Tracheal epithelial cell (primary cell): ENCODE data around the gene CDC73. TPM values are rescaled to one million over a fixed set of nuclear protein-coding genes. Genes with fewer than 3 reads are reported as not detected.

ENCODE experiments used
- total RNA-seq: library from RNA; depleted of rRNA; stranded (reverse); fragments of >200 nt; gene quantifications from 2 replicates; pipeline ENCODE4 v1.2.1, GENCODE V29; 2014

Gene CDC73
- total RNA-seq = 11.5 and 16.9 TPM in 2 replicates

DNA sequence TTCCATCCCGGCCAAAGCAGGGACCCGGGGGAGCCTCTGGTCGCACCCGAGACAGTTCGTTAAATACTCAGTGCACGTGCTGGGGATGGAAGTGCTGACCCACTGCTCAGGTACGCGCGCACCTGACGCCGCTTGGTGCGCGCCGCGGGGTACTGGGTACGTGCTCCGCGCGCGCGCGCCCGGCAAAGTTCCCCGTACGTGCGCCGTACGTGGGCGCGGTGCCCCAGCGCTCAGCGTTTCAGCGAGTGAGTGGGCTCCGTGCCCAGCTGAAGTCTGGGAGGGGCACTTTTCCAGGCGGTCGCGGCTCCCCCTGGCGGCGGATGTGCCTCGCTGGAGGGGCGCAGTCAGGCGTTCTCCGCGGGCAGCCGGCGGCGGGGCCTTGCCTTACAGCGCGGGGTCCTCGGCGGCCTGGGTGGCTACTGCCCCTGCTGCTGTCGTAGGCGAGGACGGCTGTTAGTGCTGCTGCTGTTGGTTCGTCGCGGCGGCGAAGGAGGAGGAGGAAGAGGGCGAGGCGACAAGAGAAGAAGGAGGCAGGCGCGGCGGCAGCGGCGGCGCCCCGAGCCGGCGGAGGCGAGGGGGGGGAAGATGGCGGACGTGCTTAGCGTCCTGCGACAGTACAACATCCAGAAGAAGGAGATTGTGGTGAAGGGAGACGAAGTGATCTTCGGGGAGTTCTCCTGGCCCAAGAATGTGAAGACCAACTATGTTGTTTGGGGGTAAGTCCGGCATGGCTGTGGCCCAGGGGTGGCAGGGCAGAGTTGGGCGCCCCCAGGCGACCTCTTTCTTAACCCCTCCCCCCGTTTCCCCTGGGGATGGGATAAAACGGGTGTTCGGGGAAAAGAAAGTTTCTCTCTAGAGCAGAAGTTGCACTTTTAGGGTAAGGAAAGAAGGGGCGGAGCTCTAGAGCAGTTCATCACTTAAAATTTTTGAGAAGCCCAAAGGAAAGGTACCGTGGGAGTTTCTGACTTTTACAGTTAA, at the start of gene CDC73:
TSS of gene CDC73 (plus strand) at position 416 of the 978 bp plus-strand sequence. CDS start at position 586, 170 bp downstream.

DNA sequence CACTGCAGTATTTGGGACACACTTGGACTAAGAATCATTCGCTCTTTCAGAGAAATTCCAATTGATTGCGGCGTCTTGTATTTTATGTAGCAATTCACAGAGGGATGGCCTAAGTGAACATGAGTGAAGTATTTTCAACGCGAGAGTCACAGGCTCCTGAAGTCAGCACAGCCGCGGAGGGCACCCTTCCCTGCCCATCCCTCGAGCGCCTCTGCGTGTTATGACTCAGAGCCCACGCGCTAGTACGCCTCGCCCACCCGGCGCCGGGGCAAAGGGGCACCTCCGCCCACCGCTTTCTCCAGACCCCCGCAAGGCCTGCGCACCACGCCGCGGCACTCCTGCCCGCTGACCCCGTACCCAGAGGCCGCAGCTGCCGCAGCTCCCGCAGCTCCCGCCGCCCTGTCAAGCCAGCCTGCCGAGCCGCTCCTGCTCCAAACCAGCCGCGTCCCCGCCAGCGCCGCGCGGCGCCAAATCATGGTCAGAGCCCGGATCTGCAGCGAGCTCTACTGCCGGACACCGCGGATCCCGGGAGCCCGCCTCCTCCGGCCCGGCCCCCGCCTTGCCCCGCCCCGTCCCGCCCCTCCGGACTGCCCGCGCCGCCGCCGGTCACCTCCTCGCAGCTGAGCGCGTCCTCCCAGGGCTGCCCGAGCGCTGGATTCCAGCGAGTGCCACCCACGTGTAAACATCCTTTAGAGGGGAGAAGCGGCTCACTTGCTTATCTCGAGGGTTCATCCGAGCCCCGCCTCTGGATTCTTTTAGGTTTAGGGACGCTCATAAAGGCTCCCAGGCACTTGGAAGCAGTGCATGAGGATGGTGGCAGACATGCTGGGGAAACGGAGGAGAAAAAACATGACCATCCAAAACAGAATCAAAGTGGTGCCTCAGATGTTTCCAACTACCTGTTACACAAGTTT, 16.7 kb upstream of the CDC73 start, which contains the start of gene GLRX2:
TSS of gene GLRX2 (minus strand) at position 508 of the 914 bp plus-strand sequence. CDS start at position 476, 32 bp downstream.

DNA sequence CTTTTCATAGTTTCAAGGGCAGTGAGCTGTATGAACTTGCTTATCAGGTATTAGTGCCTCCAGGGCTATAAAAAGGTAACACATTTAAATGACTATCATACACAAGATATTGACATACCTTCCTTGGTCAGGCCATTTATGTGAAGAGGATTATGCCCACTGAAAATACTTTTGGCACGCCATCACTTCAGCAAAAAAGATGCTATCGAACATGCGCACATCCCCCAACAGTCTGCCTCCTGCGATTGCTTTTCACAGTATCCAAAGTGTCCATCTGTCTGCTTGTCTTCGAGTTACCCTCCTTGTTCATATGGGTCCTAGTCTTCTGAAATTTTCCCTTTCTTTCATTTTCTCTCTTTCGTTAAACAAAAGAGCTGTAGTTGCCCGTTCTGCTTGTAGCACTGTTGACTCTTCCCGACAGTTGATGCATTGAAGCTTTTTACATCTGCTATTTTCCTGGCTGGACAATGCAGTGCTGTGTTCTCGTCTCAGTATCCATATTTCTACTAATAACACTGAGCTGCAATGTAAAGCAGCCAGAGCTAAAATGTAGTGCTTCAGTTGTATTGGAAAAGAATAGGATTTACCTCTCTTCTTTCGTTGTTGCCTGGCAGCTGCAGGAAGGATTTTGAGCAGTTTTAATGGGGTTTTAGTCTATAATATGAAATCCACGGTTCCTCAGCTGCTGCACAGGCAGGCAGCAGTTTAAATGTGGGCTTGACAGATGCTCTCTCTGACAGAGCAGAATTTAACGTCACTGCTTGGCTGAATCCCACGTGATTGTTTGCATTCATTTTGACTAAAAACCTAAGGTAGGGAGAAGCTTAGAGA, 64.3 kb downstream of the CDC73 start, which contains the start of gene B3GALT2:
TSS of gene B3GALT2 (minus strand) at position 713 of the 831 bp plus-strand sequence. CDS start 5,051 bp downstream, outside the sequence.

Other genes starting within 250 kb of the CDC73 start
- 26.0 and 28.2 TPM in 2 replicates for gene UCHL5, start 62.7 kb upstream of the CDC73 start, total RNA-seq
- gene RO60, start 62.4 kb upstream of the CDC73 start, total RNA-seq = 141 and 177 TPM in 2 replicates
- gene GLRX2, start 16.6 kb upstream of the CDC73 start, total RNA-seq = 7.7 and 14.5 TPM in 2 replicates
- gene B3GALT2, start 64.6 kb downstream of the CDC73 start, total RNA-seq = not detected in 2 replicates